GF-D8 (cell line): Measurements from ENCODE around the gene RAB1B.
"Not testable (repeated sequence)": the region's sequence is repeated elsewhere in the genome, so short reads cannot be mapped to it uniquely, and the experiment has no call there.

ENCODE experiments used
- DNase-seq: peaks from one replicate; lab custom pipeline; 2025; lab: John Stamatoyannopoulos, UW

Gene RAB1B

DNA sequence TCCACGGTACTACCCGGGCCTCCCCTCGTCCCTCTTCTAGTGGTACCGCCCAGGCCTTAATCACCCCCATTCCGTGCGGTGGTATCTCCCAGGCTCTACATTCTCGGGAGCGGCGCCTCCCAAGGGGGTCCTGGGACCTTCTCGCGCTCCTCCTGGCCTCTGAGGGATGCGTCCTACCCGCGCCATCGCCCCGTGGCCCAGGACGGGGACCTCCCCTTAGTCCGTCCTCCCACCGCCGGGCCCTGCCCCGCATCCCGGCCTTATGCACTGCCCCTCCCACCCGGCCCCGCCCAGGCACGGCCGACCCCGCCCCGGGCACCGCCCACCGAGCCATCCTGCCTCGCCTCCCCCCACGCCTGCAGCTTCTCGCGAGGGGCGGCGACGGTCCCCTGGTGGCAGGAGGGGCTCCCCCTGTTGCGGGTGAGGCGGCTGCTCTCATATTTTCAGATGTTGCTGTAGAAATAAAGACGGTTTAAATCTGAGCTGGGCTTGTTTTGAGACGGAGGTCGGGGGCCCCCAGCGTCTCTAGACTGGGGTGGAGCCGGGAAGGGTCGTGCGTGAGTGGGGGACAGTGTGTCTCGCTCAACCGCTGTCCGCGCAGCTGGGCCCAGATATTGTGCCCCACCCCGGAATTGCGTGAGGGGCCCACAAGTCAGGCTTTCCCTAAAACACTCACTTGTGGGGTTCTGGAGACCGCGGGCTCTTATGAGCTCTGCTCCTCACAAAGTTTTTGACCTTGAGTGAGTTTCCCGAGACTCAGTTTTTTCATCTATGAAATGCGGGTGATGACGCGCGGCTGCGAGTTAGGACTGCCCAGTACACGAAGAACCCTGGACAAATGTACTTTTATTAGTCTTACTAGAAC is 828 bp upstream of the RAB1B start:
- peak; percentile 56 for DNase-seq

DNA sequence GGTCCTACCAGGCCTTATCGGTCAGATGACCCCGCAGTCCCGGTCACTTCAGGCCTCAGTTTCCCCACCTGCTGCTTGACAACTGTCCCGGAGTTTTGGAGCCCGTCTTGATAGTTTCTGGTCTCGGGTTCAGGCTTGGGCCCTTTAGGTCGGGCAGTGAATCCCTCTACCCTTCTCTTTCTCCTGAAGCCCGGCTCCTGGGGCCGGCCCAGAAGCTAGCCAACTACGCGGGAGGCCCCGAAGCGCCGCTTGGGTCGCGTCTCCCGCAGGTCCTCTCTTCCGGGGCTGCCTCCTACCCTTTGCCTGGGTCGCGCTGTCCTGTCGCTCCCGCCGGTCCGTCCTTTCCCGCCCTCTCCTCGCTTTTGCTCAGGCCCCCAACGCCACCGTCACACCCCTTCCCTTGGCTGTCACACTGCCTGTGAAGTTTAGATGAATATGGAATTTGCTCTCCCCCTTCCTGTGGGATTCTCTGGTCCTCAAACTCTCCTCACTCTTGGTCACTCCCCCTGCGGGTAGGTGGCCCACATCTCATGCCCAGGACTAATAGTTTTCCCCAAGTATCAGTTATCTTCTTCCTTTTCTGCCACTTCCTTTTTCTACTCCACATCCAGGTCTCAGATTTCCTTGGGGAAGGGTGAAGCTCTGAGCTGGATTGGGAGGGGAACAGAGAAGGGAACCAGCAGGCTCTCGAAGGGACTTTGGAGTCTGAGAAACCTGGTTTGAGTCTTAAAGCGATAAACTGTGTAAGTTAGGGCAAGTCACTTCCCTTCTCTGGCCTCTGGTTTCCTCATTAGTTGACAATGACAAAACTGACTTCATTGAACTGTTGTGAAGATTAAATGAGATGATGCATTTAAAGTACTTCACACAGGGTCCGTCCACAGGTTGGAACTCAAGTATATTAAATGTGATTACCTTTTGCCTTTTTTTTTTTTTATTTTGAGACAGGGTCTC is 790 bp downstream of the RAB1B start:
- peak; percentile 8 for DNase-seq

DNA sequence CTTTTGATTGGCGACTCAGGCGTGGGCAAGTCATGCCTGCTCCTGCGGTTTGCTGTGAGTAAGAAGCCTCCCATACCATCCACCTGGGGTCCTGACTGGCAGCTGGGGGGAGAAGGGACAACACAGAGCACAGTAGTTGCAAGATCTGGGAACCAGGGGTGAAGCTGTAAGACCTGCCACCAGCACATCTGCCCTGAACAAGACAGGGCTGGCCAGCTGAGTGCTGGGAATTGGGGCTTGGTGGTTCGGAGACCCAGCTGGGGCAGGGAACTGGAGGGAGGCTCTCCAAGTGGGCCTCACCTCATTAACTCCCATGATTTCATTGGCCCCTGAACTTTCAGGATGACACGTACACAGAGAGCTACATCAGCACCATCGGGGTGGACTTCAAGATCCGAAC is 3.4 kb downstream of the RAB1B start:
- no peak for DNase-seq

DNA sequence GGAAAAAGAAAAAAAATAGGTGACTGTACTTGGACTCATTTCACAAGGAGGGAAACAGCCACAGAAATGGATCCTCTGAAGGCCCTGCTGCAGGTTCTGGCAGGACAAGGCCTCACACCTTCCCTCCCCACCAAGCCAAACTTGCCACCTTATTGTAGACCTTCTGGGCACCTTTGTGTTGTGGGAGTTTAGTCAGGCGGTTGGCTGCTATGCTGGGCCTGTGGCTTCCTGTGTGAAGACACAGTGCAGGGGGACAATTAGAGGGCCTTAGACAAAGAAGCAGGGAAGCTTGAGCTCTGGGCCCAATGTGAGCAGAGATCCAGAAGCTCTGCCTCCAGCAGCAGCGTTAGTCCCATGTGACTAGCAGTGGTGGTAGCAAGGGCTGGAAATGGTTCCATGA is 4.2 kb downstream of the RAB1B start:
- DNase-seq, result no peak

DNA sequence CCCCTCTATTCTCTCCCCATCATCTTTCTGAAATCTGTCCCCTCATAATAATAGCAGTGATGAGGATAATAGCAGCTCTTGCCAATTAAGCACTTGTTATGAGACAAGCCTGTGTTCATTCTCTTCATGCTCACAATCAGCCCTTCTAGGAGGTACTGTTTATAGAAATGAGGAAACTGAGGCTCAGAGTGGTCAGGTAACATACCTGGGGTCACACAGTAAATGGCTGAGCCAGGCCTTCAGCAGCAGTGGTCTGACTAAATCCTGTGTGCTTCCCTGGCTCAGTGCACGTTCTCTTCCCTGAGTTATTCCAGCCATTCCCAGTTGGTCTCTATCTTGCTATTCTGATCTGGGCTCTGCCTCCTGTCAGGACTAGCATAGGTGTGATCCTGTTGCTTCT is 5.8 kb downstream of the RAB1B start:
- DNase-seq, result no peak

DNA sequence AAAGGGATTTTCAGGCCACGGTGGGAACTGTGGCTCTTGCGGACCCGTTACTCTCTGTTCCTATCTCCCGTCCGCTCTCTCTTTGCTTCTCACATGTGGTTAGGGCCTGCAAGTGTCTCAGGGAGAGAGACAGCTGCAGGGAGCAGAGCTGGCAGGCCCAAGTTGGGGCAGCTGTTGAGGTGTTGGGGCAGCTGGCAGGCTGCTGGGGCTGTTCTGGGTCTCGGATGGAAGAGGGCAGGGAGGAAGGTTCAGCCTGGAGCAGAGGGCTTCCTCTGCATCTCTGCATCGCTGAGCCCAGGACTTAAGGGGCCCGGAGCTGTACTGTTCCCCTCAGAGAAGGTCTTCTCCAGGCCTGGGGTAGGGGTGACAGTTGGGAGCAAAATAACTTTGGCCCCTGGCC is 7.0 kb downstream of the RAB1B start:
- no peak for DNase-seq

DNA sequence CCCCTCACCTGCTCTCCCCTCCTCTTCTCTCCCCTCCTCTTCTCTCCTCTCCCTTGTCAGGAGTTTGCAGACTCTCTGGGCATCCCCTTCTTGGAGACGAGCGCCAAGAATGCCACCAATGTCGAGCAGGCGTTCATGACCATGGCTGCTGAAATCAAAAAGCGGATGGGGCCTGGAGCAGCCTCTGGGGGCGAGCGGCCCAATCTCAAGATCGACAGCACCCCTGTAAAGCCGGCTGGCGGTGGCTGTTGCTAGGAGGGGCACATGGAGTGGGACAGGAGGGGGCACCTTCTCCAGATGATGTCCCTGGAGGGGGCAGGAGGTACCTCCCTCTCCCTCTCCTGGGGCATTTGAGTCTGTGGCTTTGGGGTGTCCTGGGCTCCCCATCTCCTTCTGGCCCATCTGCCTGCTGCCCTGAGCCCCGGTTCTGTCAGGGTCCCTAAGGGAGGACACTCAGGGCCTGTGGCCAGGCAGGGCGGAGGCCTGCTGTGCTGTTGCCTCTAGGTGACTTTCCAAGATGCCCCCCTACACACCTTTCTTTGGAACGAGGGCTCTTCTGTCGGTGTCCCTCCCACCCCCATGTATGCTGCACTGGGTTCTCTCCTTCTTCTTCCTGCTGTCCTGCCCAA is 7.7 kb downstream of the RAB1B start:
- no peak for DNase-seq

DNA sequence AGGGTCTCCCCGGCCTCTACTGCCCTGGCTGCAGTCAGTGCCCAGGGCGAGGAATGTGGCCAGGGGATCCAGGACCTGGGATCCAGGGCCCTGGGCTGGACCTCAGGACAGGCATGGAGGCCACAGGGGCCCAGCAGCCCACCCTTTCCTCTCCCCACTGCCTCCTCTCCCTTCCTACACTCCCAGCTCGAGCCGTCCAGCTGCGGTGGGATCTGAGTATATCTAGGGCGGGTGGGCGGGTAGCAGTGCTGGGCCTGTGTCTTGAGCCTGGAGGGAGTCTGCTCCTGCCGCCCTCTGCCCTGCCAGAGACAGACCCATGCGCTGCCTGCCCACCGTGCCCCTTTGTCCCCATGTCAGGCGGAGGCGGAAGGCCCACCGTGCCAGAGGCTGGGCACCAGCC is 8.2 kb downstream of the RAB1B start:
- not testable (repeated sequence) for DNase-seq

DNA sequence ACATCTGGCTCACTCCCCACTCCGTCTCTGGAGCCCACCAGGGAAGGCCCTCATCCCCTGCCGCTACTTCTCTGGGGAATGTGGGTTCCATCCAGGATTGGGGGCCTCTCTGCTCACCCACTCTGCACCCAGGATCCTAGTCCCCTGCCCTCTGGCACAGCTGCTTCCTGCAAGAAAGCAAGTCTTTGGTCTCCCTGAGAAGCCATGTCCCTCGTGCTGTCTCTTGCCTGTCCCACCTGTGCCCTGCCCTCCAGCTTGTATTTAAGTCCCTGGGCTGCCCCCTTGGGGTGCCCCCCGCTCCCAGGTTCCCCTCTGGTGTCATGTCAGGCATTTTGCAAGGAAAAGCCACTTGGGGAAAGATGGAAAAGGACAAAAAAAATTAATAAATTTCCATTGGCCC is 8.6 kb downstream of the RAB1B start:
- DNase-seq, result not testable (repeated sequence)

DNA sequence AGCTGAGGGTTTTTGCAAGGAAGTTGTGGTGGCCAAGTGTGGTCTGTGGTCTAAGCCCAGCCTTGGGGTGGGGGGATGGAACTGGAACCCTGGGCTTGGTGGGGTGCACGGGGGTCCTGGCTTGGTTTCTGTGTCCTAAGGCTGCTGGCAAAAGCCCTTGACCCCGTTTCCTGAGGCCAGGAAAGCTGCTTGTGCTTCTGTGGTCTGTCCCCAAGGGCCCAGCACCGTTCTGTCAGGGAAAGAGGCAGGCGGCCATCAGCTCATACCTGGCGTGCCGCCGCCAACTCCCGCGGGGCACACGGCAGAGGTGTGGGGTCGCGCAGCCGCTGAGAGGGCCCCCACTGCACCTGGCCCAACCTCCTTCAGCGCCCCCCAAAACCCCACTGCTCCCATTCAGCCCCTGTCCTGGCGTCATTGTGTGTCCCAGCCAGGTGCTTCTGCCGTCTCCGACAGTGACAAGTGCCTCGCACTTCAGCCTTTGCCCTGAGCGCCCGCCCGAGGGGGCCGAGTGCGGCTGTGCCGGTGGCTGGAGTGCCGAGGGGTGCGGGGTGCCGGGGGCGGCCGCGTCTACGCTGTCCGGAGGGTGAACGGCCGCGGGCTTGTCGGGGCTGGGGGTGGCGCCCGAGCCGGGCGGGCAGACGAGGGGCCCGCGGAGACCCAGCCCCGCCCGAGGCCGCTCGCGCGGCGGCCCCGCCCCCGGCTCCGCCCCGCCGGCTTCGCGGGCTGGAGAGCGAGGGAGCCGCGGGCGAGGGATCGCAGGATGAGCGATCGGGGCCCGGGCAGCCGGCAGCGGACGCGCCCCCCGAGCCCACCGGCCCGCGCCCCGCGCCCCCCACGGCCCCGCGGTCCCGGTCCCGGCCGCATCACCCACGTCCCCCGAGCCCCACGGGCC is 9.3 kb downstream of the RAB1B start, which contains the start of gene CNIH2:
Gene CNIH2 (plus strand): TSS at position 705 of the 892 bp plus-strand sequence. CDS start 282 bp downstream, outside the sequence.
- DNase-seq, result no peak

DNA sequence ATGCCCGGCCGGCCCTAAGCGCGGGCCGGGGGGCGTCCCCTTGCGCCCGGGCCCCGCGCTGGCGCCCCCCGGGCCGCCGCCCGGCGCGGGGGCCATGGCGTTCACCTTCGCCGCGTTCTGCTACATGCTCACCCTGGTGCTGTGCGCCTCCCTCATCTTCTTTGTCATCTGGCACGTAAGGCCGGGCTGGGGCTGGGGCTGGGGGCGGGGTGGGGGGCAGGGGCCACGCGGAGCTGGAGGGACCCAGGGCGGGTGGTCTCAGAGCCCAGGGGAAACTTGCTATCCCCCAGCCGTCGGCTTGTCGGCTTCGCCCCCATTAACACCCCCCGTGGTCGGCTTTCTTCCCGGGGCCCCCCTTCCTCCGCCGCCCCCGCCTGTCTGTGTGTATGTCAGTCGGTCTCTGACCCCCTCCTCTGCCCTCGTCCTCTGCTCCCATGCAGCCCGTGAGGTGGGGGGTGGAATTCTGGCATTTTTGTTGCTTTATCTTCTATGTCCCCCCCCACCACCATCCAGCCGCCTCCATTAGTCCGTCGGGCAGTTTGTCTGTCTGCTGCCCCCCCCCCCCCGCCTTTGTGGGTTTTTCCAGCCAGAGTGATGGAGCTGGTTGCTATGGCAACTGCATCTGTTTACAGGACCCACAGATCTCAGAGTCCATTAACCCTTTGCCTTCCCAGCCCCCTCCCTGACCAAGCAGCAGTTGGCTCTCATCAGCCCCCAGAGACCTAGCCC is 10.1 kb downstream of the RAB1B start:
- no peak for DNase-seq

DNA sequence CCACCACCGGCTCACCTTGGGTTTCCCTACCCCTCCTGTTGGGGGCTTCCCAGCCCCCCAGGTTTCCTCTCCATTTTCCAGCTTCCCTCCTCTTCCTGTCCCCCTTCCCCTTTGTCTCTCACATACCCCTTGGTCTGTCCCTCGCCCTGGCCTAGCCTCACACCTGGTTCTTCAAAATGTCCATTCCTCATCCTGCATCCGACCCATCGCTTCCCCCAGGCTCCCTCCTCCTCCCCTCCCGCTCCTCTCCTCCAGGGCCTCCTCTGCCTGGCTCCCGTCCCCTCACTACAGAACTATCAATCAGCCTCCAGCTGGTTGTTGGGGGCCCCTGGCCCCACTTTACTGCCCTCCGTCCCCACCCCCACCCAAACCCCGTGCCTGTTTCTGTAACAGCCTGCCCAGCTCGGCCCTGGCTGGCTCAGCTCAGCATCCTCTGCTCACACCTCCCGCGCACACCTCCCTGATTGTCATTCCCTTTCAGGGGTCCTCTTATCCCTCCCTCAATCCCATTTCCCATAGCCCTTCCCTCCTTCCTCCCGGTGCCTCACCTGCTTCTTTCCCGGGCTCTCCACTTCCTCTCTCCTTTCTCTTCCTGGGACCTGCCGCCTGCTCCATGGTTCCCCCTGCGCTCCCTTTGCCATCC is 10.8 kb downstream of the RAB1B start:
- no peak for DNase-seq

DNA sequence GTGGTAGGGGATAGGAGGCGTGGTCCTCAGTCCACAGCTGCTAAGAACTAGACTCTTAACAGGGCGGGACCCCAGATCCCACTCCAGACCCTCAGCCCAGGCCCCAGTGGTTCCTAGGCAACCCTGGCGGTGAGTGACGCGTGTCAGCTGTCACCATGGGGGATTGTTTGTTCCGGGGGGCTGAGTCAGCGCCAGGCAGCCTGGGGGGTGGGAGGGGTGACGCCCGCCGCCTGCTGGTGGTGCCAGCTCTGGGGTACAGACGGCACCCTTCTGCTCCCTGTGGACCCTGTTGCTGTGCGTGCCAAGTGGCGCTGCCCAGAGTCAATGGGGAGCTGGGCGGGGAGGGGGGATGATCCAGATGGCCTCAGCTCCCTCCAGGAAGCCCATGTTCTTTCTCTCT is 12.0 kb downstream of the RAB1B start:
- DNase-seq, result no peak

DNA sequence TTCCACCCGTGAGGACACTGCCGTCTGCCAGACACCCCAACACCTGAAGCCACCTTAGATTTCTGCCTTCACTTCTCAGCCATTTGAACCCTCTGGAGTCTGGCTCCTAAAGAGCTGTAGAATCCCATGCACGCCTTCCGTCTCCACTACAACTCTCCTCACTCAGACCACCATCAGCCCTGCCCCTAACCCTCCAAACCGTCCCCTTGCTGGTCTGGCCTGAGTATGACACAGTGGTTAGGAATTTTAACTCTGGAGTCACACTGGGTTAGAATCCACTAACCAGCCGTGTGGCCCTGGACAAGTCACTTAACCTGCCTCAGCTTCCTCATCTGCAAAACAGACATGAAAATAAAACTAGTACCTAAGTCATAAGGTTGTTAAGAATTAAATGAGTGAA is 12.6 kb downstream of the RAB1B start:
- DNase-seq, result no peak

DNA sequence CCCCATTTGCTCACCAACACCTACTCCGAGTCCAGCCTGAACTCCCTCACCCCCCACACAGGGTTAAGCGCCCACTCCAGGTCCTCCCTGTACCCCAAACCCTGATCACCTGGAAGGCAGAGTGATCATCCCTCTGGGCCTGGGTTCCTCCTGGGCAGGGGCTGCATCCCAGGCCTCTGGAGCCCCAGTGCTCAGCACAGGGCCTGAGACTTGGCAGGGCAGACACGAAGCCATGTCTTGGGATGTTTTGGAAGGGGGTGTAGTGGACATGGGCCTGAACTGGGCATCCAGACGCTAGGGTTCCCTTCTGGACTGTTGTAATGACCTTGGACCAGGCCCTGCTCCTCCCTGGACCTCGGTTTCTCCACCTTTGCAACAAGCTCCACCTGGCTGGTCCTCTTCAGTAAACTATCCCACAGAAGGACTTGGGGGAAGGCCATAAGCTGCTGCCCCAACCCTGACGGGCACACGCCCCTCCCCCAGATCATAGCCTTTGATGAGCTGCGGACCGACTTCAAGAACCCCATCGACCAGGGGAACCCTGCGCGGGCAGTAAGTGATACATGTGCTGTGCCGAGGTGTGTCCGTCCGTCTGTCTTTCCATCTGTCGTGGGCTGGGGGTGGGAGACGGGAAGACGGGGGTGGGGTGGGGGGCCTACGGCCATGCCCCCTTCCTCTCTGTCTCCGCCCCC is 13.5 kb downstream of the RAB1B start:
- DNase-seq, result no peak

DNA sequence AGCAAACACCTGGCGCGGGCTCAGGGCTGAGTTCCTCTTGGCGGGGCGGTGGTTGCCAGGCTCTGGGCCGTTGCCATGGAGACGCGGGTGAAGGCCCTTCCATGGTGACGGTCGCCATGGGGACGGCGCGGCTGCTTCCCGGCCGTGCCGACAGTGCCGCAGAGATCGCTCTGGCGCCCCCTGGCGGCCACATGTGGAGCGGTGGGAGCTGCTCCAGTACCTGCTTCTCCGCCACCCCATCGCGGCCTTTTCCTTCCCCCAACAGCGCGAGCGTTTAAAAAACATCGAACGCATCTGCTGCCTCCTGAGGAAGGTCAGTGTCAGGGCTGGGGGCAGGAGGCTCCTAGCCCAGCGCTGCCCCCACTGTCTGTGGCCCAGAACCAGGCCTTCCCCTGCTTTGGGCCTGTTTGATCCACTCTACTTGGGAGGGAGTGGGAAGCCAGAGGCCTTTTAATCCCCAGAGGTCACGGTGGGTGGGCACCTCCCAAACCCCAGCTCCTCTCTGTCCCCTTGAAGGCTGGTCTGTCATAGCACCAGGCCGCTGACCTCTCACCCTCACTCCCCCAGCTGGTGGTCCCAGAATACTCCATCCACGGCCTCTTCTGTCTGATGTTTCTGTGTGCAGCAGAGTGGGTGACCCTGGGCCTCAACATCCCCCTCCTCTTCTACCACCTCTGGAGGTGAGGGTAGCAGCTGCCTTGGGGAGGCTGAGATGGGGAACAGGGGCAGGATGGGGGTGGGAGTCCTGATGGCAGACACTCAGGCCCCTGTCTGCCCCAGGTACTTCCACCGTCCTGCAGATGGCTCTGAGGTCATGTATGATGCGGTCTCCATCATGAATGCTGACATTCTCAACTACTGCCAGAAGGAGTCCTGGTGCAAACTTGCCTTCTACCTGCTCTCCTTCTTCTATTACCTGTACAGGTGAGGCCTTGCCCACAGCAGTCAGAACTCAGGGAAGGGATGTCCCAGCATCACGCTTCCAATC is 14.3 kb downstream of the RAB1B start:
- peak; percentile 79 for DNase-seq

DNA sequence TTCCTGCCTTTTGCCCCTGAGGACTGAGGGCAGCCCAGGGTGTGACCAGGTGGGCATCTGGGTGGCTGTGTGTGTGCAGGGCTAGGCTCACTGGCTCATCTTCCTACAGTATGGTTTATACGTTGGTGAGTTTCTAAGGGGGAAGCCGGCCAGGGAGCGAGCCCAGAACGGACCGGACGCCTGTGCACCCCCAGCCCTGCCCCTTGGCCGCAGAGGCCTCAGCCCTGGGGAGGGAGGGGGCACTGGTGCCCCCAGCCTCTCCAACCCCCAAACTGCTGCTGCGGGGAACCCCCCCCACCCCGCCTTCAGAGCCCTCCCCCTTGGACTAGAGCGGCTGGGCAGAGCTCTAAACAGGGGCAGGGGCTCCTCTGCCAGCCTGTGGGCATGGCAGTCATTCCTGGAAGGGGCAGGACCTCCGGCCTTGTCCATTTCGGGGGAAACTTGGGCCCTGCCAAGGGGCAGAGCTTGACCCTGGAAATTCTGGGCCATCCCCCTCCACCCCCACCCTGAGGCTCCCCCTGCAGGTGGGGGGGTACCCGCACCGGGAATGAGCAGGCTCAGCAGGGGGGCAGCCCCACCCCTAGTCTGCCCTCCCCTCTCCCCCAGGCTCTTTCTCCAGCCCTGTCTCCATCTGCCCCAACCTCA is 15.1 kb downstream of the RAB1B start:
- DNase-seq, result no peak
